ENCODE measurements around the gene SLC44A4. TPM values are rescaled to one million over a fixed set of nuclear protein-coding genes. Genes with fewer than 3 reads are reported as not detected.

Gene SLC44A4
- total RNA-seq, 1 experiment from 2014 or later = 3.8 TPM

GRCh38 chr6:31876357-31876756 lies 2.4 kb downstream of the SLC44A4 start:
- no peaks in the 10 kb centered on the region for H3K23me2 ChIP-seq (ENCODE audit: insufficient read length, low read depth, low read length, poor library complexity, severe bottlenecking)
- no peak overlapping the region for H4K5ac ChIP-seq (ENCODE audit: insufficient read length, low read depth, low read length)
- H2AK5ac ChIP-seq (ENCODE audit: insufficient read length, low read length) = no peak overlapping the region
- H3K18ac ChIP-seq (ENCODE audit: insufficient read length, low read depth, low read length) = no peak overlapping the region
- H4K8ac ChIP-seq (replicated peaks; ENCODE audit: insufficient read length, low read depth, low read length) = no peak overlapping the region
- no peak overlapping the region for H3K9ac ChIP-seq (ENCODE audit: extremely low read depth, insufficient read length, low read length)
- Mint-ChIP-seq H3K36me3 (ENCODE audit: insufficient read depth in 1 of 3, low read depth in 3 of 3) (peaks cover 14 to 20% (median 17%) of the 10 kb centered on the region in 3 experiments; a peak in 6 of 7 replicates), H3K27me3 (ENCODE audit: low read depth) (no peaks in the 10 kb centered on the region; the same call in 1 of the 2 replicates), H3K4me1 (peaks cover 4 to 32% of the 10 kb centered on the region in 2 experiments), H3K9me3 (no peaks in the 10 kb centered on the region), H3K4me3 (no peak overlapping the region), H3K27ac (no peak overlapping the region)
- H4K91ac ChIP-seq (ENCODE audit: insufficient read length, low read depth, low read length) = no peak overlapping the region
- no peak overlapping the region for H3K4me2 ChIP-seq (ENCODE audit: insufficient read depth, insufficient read length, low read length)
- DNase-seq = no peak
- no peak overlapping the region for H3K14ac ChIP-seq (ENCODE audit: insufficient read depth, low read length)
- H3K79me2 ChIP-seq (ENCODE audit: insufficient read depth, low read length) = no peaks in the 10 kb centered on the region
- H3K9me3 ChIP-seq (ENCODE audit: control insufficient read depth, low read depth, low read length) = no peaks in the 10 kb centered on the region
- H3K27ac ChIP-seq (ENCODE audit: insufficient read length, low read depth, low read length) = no peak overlapping the region
- no peak overlapping the region for H2BK5ac ChIP-seq (ENCODE audit: insufficient read length, low read length)
- H2BK120ac ChIP-seq (ENCODE audit: low read depth, low read length, poor library complexity, severe bottlenecking) = no peak overlapping the region
- H2BK20ac ChIP-seq (ENCODE audit: low read depth, low read length, poor library complexity, severe bottlenecking) = no peak overlapping the region
- H3K4ac ChIP-seq (ENCODE audit: low read depth, low read length) = no peak overlapping the region
- no peak for TF ChIP-seq CTCF (conservative IDR thresholded peaks at IDR 0.05)
- no peak overlapping the region for H2AFZ ChIP-seq (ENCODE audit: low read length)
- H3K79me1 ChIP-seq (ENCODE audit: insufficient read depth, low read depth, low read length, poor library complexity, severe bottlenecking) = no peaks in the 10 kb centered on the region
- H3K4me1 ChIP-seq (ENCODE audit: insufficient read depth, low read length) = no peaks in the 10 kb centered on the region; the same call in 1 of the 2 replicates
- no peaks in the 10 kb centered on the region for H3K27me3 ChIP-seq (ENCODE audit: insufficient read depth, low read length)
- no peak overlapping the region for H3K23ac ChIP-seq (ENCODE audit: insufficient read length, low read depth, low read length)
- WGBS (ENCODE audit: extremely low coverage, insufficient read length, low lambda C conversion rate) = no CpG with 5 or more reads among the region's 7 CpGs
- H2BK15ac ChIP-seq (ENCODE audit: low read depth, low read length) = no peak overlapping the region
- H2BK12ac ChIP-seq (ENCODE audit: insufficient read length, low read depth, low read length) = no peak overlapping the region
- no peak overlapping the region for H3K56ac ChIP-seq (ENCODE audit: insufficient read length, low read depth, low read length)
- H4K20me1 ChIP-seq (ENCODE audit: control insufficient read depth, insufficient read depth, insufficient read length) = no peaks in the 10 kb centered on the region
- H3T11ph ChIP-seq (ENCODE audit: low read length) = no peak overlapping the region
